ENCODE measurements around the gene ARHGDIG. TPM values are rescaled to one million over a fixed set of nuclear protein-coding genes. Genes with fewer than 3 reads are reported as not detected.

ARHGDIG gene
- total and polyA plus RNA-seq, 11 donors = 0.26 to 19.2 (median 8.2) TPM

DNA sequence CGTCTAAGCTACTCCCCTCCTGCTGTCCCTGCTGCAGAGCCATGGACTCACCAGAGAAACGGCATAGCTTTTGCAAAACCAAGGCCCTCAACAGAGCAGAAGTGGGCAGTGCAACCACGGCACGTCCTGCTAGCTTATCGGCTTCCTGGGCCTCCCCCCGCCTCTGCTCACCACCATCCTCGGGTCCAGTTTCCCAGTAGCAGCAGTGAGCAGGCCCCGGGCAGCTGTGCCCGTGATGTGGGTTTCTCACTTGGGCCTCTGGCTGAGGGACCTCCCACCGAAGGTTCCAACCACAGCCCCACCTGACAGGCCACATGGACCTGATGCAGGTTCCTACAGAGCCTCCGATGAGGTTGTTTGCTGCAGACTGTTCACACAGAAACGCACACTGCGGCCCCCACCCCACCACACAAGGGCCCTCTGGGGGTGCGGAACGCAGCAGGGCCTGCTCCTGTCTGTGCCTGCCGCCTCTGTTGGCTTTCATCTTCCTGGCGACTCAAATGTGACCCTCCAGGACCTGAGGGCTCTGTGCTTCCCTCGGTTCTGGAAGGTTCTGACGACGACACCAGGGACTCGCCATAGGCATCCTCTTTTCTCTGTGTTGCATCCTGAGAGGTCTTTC lies 27.4 kb downstream of the ARHGDIG start:
- no peak overlapping the region for H3K4me3 ChIP-seq
- no peaks in the 10 kb centered on the region for H3K4me1 ChIP-seq
- no peaks in the 10 kb centered on the region for H3K9me3 ChIP-seq
- ATAC-seq (no peak), DNase-seq (peak in 2 of 5 donors; percentile 17 to 54)
- intact Hi-C loops (cut with DNase I) = no loop called here
- no peak for TF ChIP-seq POLR2A (IDR thresholded peaks at IDR 0.05)
- TF ChIP-seq, protein P1, sequence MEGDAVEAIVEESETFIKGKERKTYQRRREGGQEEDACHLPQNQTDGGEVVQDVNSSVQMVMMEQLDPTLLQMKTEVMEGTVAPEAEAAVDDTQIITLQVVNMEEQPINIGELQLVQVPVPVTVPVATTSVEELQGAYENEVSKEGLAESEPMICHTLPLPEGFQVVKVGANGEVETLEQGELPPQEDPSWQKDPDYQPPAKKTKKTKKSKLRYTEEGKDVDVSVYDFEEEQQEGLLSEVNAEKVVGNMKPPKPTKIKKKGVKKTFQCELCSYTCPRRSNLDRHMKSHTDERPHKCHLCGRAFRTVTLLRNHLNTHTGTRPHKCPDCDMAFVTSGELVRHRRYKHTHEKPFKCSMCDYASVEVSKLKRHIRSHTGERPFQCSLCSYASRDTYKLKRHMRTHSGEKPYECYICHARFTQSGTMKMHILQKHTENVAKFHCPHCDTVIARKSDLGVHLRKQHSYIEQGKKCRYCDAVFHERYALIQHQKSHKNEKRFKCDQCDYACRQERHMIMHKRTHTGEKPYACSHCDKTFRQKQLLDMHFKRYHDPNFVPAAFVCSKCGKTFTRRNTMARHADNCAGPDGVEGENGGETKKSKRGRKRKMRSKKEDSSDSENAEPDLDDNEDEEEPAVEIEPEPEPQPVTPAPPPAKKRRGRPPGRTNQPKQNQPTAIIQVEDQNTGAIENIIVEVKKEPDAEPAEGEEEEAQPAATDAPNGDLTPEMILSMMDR (IDR thresholded peaks at IDR 0.05) = no peak
- no peaks in the 10 kb centered on the region for H3K27me3 ChIP-seq
- 91 to 94% (median 92%) methylated on average over 16 to 21 of the region's 21 CpGs for WGBS, 4 donors
- H3K27ac ChIP-seq = no peak overlapping the region
- H3K36me3 ChIP-seq = peaks cover 0 to 65% (median 49%) of the 10 kb centered on the region in 9 donors

DNA sequence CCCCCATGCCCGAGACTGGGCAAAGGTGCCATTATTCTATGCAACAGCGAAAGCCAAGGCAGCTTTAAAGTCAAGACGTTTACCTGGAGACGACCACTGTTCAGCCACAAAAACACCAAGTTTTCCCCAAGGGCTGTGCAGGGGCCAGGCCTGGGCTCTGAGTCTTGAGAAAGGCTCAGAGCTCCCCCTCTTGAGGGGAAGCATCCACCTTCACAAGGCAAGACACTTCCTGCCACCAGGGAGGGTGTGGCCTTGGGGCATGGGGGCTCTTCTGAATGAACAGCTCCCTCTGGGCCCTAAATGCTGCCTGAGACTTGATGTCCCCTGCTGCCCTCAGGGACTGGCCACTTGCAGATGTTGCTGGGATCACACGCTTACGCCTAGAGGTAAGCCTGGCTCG lies 29.1 kb downstream of the ARHGDIG start:
- ATAC-seq (no peak), DNase-seq (no peak)
- H3K4me3 ChIP-seq = no peak overlapping the region
- no peaks in the 10 kb centered on the region for H3K27me3 ChIP-seq
- WGBS, 4 donors = 71 to 87% (median 81%) methylated on average over 7 of the region's 7 CpGs
- TF ChIP-seq POLR2A (IDR thresholded peaks at IDR 0.05) = no peak
- TF ChIP-seq, protein P1 (IDR thresholded peaks at IDR 0.05) = no peak
- intact Hi-C loops (cut with DNase I) = no loop called here
- no peaks in the 10 kb centered on the region for H3K4me1 ChIP-seq
- H3K27ac ChIP-seq = no peak overlapping the region
- H3K9me3 ChIP-seq = no peaks in the 10 kb centered on the region
- peaks cover 0 to 70% (median 56%) of the 10 kb centered on the region in 9 donors for H3K36me3 ChIP-seq

DNA sequence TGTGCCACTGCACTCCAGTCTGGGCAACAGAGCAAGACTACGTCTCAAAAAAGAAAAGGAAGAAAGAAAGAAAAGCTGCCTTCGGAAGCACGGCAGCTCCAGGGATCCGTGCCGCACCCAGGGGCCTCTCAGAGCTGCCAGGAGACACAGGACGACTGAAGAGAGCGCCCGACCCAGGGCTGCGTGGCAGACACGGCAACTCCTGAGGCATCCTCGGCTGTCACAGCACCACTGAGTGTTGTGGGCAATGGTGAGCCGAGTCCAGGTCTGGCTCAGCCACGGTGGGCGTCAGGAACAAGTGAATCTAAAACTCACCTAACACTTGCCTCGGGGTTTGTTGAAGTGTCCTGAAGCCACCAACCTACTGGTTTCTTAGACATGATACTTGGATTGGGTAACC lies 31.3 kb downstream of the ARHGDIG start:
- Histone ChIP-seq H3K4me1 (no peaks in the 10 kb centered on the region), H3K27me3 (no peaks in the 10 kb centered on the region), H3K36me3 (peaks cover 0 to 65% (median 53%) of the 10 kb centered on the region in 9 donors), H3K27ac (no peak overlapping the region), H3K4me3 (no peak overlapping the region), H3K9me3 (no peaks in the 10 kb centered on the region)
- 88 to 96% (median 96%) methylated on average over 15 of the region's 15 CpGs for WGBS, 4 donors
- peak in 1 of 5 donors; percentile 48 for DNase-seq
- ATAC-seq = no peak
- intact Hi-C loops (cut with DNase I) = no loop called here
- no peak for TF ChIP-seq POLR2A (IDR thresholded peaks at IDR 0.05)
- TF ChIP-seq, protein P1 (IDR thresholded peaks at IDR 0.05) = no peak

DNA sequence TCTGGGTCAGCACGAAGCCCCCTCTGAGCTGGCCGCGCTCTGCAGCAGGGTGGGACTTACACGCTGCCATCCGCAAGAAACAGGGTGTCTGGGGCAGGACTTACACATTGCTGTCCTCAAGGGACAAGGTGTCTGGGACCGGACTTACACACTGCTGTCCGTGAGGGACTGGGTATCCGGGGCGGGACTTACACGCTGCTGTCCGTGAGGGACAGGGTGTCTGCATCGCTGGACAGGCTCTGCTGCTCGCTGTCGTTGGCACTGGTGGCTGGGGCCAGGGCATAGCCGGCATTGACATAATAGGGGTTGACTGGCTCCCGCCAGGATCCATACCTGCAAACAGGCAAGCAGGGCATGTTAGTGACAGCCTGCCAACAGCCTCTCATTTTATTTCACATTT lies 34.0 kb downstream of the ARHGDIG start:
- H3K4me3 ChIP-seq = no peak overlapping the region
- H3K27ac ChIP-seq = no peak overlapping the region
- no peaks in the 10 kb centered on the region for H3K9me3 ChIP-seq
- no peaks in the 10 kb centered on the region for H3K27me3 ChIP-seq
- intact Hi-C loops (cut with DNase I) = no loop called here
- H3K4me1 ChIP-seq = no peaks in the 10 kb centered on the region
- WGBS, 4 donors = 90 to 94% (median 91%) methylated on average over 16 of the region's 16 CpGs
- TF ChIP-seq POLR2A (IDR thresholded peaks at IDR 0.05) = no peak
- TF ChIP-seq, protein P1 (IDR thresholded peaks at IDR 0.05) = no peak
- ATAC-seq (no peak), DNase-seq (peak in 1 of 5 donors; percentile 49)
- H3K36me3 ChIP-seq = peaks cover 0 to 52% (median 42%) of the 10 kb centered on the region in 9 donors
